ENCODE results near the gene VTA1. TPM values are rescaled to one million over a fixed set of nuclear protein-coding genes. Genes with fewer than 3 reads are reported as not detected.

The VTA1 gene
- total RNA-seq, 2 donors from 2014 or later: 26.4 to 37.3 TPM

DNA sequence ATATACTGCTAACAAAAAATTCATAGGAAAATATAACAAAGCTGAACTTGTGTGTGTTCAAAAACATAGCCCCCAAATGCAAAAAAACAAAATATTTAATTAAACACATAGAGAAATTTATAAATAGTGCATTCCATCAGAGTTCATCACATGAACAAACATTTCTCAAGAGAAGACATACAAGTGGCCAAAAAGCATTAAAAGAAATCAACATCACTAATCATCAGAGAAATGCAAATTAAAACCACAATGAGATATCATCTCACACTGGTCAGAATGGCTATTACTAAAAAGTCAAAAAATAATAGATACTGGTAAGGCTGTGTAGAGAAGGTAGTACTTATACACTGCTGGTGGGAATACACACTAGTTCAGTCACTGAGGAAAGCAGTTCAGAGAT, 115.2 kb downstream of the VTA1 start:
- TF ChIP-seq, protein P1, sequence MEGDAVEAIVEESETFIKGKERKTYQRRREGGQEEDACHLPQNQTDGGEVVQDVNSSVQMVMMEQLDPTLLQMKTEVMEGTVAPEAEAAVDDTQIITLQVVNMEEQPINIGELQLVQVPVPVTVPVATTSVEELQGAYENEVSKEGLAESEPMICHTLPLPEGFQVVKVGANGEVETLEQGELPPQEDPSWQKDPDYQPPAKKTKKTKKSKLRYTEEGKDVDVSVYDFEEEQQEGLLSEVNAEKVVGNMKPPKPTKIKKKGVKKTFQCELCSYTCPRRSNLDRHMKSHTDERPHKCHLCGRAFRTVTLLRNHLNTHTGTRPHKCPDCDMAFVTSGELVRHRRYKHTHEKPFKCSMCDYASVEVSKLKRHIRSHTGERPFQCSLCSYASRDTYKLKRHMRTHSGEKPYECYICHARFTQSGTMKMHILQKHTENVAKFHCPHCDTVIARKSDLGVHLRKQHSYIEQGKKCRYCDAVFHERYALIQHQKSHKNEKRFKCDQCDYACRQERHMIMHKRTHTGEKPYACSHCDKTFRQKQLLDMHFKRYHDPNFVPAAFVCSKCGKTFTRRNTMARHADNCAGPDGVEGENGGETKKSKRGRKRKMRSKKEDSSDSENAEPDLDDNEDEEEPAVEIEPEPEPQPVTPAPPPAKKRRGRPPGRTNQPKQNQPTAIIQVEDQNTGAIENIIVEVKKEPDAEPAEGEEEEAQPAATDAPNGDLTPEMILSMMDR (IDR thresholded peaks at IDR 0.05): no peak
- no peaks in the 10 kb centered on the region for H3K36me3 ChIP-seq

DNA sequence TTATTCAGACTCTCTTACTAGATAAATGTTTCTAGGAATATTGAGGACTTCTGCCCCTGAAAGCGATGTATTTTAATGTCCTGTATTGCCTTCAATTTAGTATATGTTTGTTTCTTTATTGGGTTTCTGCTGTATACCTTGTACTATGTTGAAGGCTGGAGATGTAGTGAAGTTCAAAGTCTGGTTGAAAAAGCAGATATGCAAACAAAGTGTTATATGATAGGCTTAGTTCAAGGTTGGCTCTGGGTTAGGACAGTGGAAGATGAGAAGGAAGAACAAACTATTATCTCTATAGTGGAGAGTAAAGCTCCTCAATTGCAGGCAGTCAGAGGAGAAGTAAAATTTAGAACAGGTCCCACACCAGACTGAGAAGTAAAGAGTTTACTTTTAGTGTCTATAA, 118.4 kb downstream of the VTA1 start:
- TF ChIP-seq, protein P1 (IDR thresholded peaks at IDR 0.05): no peak
- no peak overlapping the region for H3K27ac ChIP-seq
- H3K36me3 ChIP-seq: no peaks in the 10 kb centered on the region
- ATAC-seq (ENCODE audit: insufficient number of reproducible peaks, low FRiP score, low read depth) (no peak), DNase-seq (ENCODE audit: low spot score) (no peak)
- no peak overlapping the region for H3K4me3 ChIP-seq
- H3K4me1 ChIP-seq (ENCODE audit: control insufficient read depth in 1 of 2, low read depth in 2 of 2): no peaks in the 10 kb centered on the region
- no peaks in the 10 kb centered on the region for H3K27me3 ChIP-seq (replicated peaks; ENCODE audit: insufficient read depth)
- H3K9me3 ChIP-seq: no peaks in the 10 kb centered on the region

More for the DNA sequence above, 115.2 kb downstream of the VTA1 start:
- ATAC-seq (ENCODE audit: insufficient number of reproducible peaks, low FRiP score, low read depth): no peak
- H3K4me1 ChIP-seq (ENCODE audit: control insufficient read depth in 1 of 2, low read depth in 2 of 2): peaks cover 3% of the 10 kb centered on the region in 2 donors
- no peak for DNase-seq (ENCODE audit: low spot score)
- H3K4me3 ChIP-seq: no peak overlapping the region
- no peaks in the 10 kb centered on the region for H3K27me3 ChIP-seq (replicated peaks; ENCODE audit: insufficient read depth)
- H3K9me3 ChIP-seq: no peaks in the 10 kb centered on the region
- no peak overlapping the region for H3K27ac ChIP-seq

DNA sequence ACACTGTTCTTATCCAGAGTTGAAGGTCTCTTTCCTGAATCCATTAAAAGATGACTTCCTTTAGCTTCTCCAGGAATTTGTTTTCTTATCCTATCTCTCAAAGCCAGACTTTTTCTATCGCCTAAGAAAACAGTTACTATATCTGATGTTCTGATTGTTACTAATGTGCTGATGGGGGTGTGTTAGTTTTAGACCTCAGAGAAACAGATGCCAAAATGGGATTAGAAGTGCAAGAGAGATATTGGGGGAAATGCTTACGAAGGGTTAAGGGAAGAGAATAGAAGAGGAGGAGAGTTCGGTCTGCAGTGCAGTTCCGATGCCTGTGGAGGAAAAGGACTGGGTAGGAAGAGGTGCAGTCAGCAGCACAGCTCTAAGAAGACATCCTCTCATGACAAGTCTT, 119.0 kb downstream of the VTA1 start:
- Histone ChIP-seq H3K9me3 (no peaks in the 10 kb centered on the region), H3K4me3 (no peak overlapping the region), H3K27me3 (replicated peaks; ENCODE audit: insufficient read depth) (no peaks in the 10 kb centered on the region), H3K27ac (no peak overlapping the region), H3K36me3 (no peaks in the 10 kb centered on the region), H3K4me1 (ENCODE audit: control insufficient read depth in 1 of 2, low read depth in 2 of 2) (no peaks in the 10 kb centered on the region)
- TF ChIP-seq, protein P1 (IDR thresholded peaks at IDR 0.05): no peak
- ATAC-seq (ENCODE audit: insufficient number of reproducible peaks, low FRiP score, low read depth) (no peak), DNase-seq (ENCODE audit: low spot score) (no peak)

DNA sequence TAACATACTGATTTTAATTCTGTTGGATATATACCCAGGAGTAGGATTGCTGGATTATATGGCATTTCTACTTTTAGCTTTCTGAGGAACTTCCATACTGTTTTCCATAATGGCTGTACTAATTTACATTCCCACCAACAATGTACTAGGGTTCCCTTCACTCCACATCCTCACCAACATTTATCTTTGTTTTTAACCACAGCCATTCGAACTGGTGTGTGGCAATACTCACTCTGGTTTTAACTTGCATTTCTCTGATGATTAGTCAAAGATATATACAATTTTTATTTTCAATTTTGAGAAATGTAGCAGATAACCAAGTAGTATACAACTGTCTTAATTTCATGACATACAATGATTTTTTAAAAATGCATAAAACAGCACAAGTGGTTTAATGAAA, 124.4 kb downstream of the VTA1 start:
- Histone ChIP-seq H3K4me3 (no peak overlapping the region), H3K4me1 (ENCODE audit: control insufficient read depth in 1 of 2, low read depth in 2 of 2) (no peaks in the 10 kb centered on the region), H3K27ac (no peak overlapping the region), H3K27me3 (replicated peaks; ENCODE audit: insufficient read depth) (no peaks in the 10 kb centered on the region), H3K36me3 (no peaks in the 10 kb centered on the region), H3K9me3 (no peaks in the 10 kb centered on the region)
- ATAC-seq (ENCODE audit: insufficient number of reproducible peaks, low FRiP score, low read depth) (no peak), DNase-seq (ENCODE audit: low spot score) (no peak)
- TF ChIP-seq, protein P1 (IDR thresholded peaks at IDR 0.05): no peak

Other genes with a start within 250 kb of the VTA1 start
- gene GJE1, start 14.3 kb upstream of the VTA1 start, total RNA-seq: not detected
- gene NMBR, start 141 bp upstream of the VTA1 start, total RNA-seq: under 1 TPM in 1 of 2 donors, not detected in 1; 0.49 TPM
- gene ADGRG6, start 154.7 kb downstream of the VTA1 start, total RNA-seq: 1 to 10 TPM; 6.4 to 6.8 TPM

Data from thoracic aorta (tissue), 2 donors.